Upper lobe of left lung (tissue), 4 donors: ENCODE data around the gene AAGAB.

ENCODE experiments used
- CTCF ChIP-seq, 6 experiments: fragments of 450-650 bp in 4 of 6; fragments of 200-600 bp in 2 of 6; sonication (generic) in 2 of 6; IDR thresholded peaks; one replicate each; pipeline ENCODE4 v1.5.1; 2016 to 2019; ENCODE audit warnings: antibody characterized with exemption in 6 of 6
- POLR2A ChIP-seq, 4 donors: fragments of 450-650 bp; IDR thresholded peaks; one replicate each; pipeline ENCODE4 v1.5.1; 2016 to 2017; ENCODE audit warnings: antibody characterized with exemption in 4 of 4, mild to moderate bottlenecking in 2 of 4

GRCh38 chr15:67190813-67191212 is 63.6 kb downstream of the AAGAB start:
- TF ChIP-seq CTCF (IDR thresholded peaks at IDR 0.05), result no peak
- TF ChIP-seq POLR2A (IDR thresholded peaks at IDR 0.05), result no peak
